Mucosa of descending colon (tissue), 3 donors: ENCODE data around the gene RUVBL1. TPM values are rescaled to one million over a fixed set of nuclear protein-coding genes. Genes with fewer than 3 reads are reported as not detected.

Source experiments
- ATAC-seq: fragments of 200-7000 bp; cut with Tn5 transposase; one replicate; pipeline ENCODE4 v1.9.1; 2020; ENCODE audit warnings: mild to moderate bottlenecking, moderate library complexity
- DNase-seq, 3 donors: peaks; one replicate each; pipeline ENCODE4 v3.0.0-alpha.2; 2020
- H3K36me3 ChIP-seq: fragments of 200-600 bp; one replicate; pipeline ENCODE4 v1.8.0; 2021; ENCODE audit warnings: low read depth, mild to moderate bottlenecking
- H3K4me1 ChIP-seq: fragments of 200-600 bp; one replicate; pipeline ENCODE4 v1.8.0; 2021; ENCODE audit warnings: low read depth, mild to moderate bottlenecking
- H3K4me3 ChIP-seq: fragments of 200-600 bp; one replicate; pipeline ENCODE4 v1.8.0; 2021; ENCODE audit warnings: mild to moderate bottlenecking
- H3K9me3 ChIP-seq: fragments of 200-600 bp; one replicate; pipeline ENCODE4 v1.8.0; 2021; ENCODE audit warnings: mild to moderate bottlenecking
- CTCF ChIP-seq: fragments of 200-600 bp; IDR thresholded peaks from one replicate; pipeline ENCODE4 v1.8.0; 2022; ENCODE audit warnings: antibody characterized with exemption, mild to moderate bottlenecking
- intact Hi-C, 2 donors: fragments of 100-400 bp; cut with DNase I in 1 of 2; cut with micrococcal nuclease in 1 of 2; formaldehyde crosslinking; loops; one replicate each; pipeline versions ENCODE4 v1.11.0 to v1.11.1; 2022; cut with DNase I, micrococcal nuclease
- total RNA-seq, 3 donors: library from RNA; stranded (reverse); fragmentation: NEBNext Ultra II Directional in 2 of 3; extraction: Animal tissue kit (Norgen Biotek cat#: 25700) in 2 of 3; gene quantifications; one replicate each; pipeline versions ENCODE4 v1.2.1 to v1.2.4, GENCODE V29; 2021 to 2023
- donor health status: DM: no; HTN: no; CAD: no; lungs with moderate emphysema.
- donor health status: DM: no; HTN: no; CAD: no.
- donor health status: DM: no; HTN: yes; CAD: no.

The RUVBL1 gene
- total RNA-seq, 3 donors from 2014 or later, result 12.1 to 19.0 (median 15.6) TPM

GRCh38 chr3:128077665-128078064 is 45.9 kb downstream of the RUVBL1 start:
- intact Hi-C loops, result no loop called here
- peaks cover 27% of the 10 kb centered on the region for H3K4me1 ChIP-seq
- no peak for DNase-seq
- TF ChIP-seq CTCF, result no peak
- no peaks in the 10 kb centered on the region for H3K36me3 ChIP-seq
- H3K9me3 ChIP-seq, result no peaks in the 10 kb centered on the region
- no peak overlapping the region for H3K4me3 ChIP-seq
- no peak for ATAC-seq

GRCh38 chr3:128077202-128077624 is 46.4 kb downstream of the RUVBL1 start:
- Histone ChIP-seq H3K9me3 (no peaks in the 10 kb centered on the region), H3K4me1 (peaks cover 23% of the 10 kb centered on the region), H3K36me3 (no peaks in the 10 kb centered on the region), H3K4me3 (no peak overlapping the region)
- intact Hi-C loops, result no loop called here
- no peak for TF ChIP-seq CTCF
- DNase-seq (no peak), ATAC-seq (no peak)

- H3K9me3 ChIP-seq, result no peaks in the 10 kb centered on the region
- H3K4me3 ChIP-seq, result no peak overlapping the region
- TF ChIP-seq CTCF, result no peak
- peak; percentile 13 for ATAC-seq
- no peaks in the 10 kb centered on the region for H3K36me3 ChIP-seq
- intact Hi-C loops, result no loop called here
- peaks cover 20% of the 10 kb centered on the region for H3K4me1 ChIP-seq
- DNase-seq, result peak in 2 of 3 donors; percentile 53 to 62
These were observed 47.0 kb downstream of the RUVBL1 start for GRCh38 chr3:128076483-128077201.

GRCh38 chr3:128075522-128076482 is 47.8 kb downstream of the RUVBL1 start:
- peak; percentile 94 for TF ChIP-seq CTCF
- Histone ChIP-seq H3K9me3 (no peaks in the 10 kb centered on the region), H3K4me1 (peaks cover 20% of the 10 kb centered on the region), H3K36me3 (peaks cover 1% of the 10 kb centered on the region), H3K4me3 (no peak overlapping the region)
- DNase-seq (peak; percentile 90 to 97 (median 97)), ATAC-seq (peak; percentile 97)
- intact Hi-C loops, result no loop called here

GRCh38 chr3:128074851-128075521 is 48.6 kb downstream of the RUVBL1 start:
- Histone ChIP-seq H3K36me3 (peaks cover 7% of the 10 kb centered on the region), H3K4me3 (no peak overlapping the region), H3K4me1 (peaks cover 20% of the 10 kb centered on the region), H3K9me3 (no peaks in the 10 kb centered on the region)
- ATAC-seq (peak; percentile 60), DNase-seq (peak in 1 of 3 donors; percentile 29)
- intact Hi-C loops, result no loop called here
- TF ChIP-seq CTCF, result no peak
